H9 (cell line): ENCODE measurements around the gene MIS12. TPM values are rescaled to one million over a fixed set of nuclear protein-coding genes. Genes with fewer than 3 reads are reported as not detected.

ENCODE experiments used
- DNase-seq: peaks from one replicate; pipeline ENCODE4 v3.0.0-alpha.2; 2017
- H2AFZ ChIP-seq: one replicate; pipeline ENCODE4 v1.6.1; 2013; ENCODE audit warnings: mild to moderate bottlenecking, low read length, control low read depth, moderate library complexity
- H2AK5ac ChIP-seq: 2 replicates; pipeline ENCODE4 v1.6.1; 2013; ENCODE audit warnings: low read length, control low read depth, mixed read lengths; ENCODE audit not compliant: insufficient read length
- H2BK120ac ChIP-seq: one replicate; pipeline ENCODE4 v1.6.1; 2013; ENCODE audit warnings: low read depth, mild to moderate bottlenecking, low read length, control low read depth, inconsistent platforms; ENCODE audit not compliant: poor library complexity, severe bottlenecking
- H2BK12ac ChIP-seq: 2 replicates; pipeline ENCODE4 v1.6.1; 2013; ENCODE audit warnings: low read length, control low read depth, mixed read lengths, low read depth; ENCODE audit not compliant: insufficient read length
- H2BK15ac ChIP-seq: 2 replicates; pipeline ENCODE4 v1.6.1; 2013; ENCODE audit warnings: low read depth, low read length, control low read depth
- H2BK20ac ChIP-seq: one replicate; pipeline ENCODE4 v1.6.1; 2013; ENCODE audit warnings: low read depth, mild to moderate bottlenecking, low read length, control low read depth, inconsistent platforms; ENCODE audit not compliant: poor library complexity, severe bottlenecking
- H2BK5ac ChIP-seq: 2 replicates; pipeline ENCODE4 v1.6.1; 2013; ENCODE audit warnings: low read length, control low read depth, mixed read lengths; ENCODE audit not compliant: insufficient read length
- H3K14ac ChIP-seq: 2 replicates; pipeline ENCODE4 v1.6.1; 2013; ENCODE audit warnings: low read length, control low read depth; ENCODE audit not compliant: insufficient read depth
- H3K18ac ChIP-seq: 2 replicates; pipeline ENCODE4 v1.6.1; 2013; ENCODE audit warnings: low read depth, mild to moderate bottlenecking, mixed read lengths, low read length, control low read depth; ENCODE audit not compliant: insufficient read length
- H3K23ac ChIP-seq: 2 replicates; pipeline ENCODE4 v1.6.1; 2013; ENCODE audit warnings: low read length, control low read depth, mixed read lengths, low read depth; ENCODE audit not compliant: insufficient read length
- H3K23me2 ChIP-seq: 2 replicates; pipeline ENCODE4 v1.6.1; 2013; ENCODE audit warnings: low read depth, mild to moderate bottlenecking, mixed read lengths, low read length, control low read depth; ENCODE audit not compliant: insufficient read length, poor library complexity, severe bottlenecking
- H3K27ac ChIP-seq: 2 replicates; pipeline ENCODE4 v1.5.1; 2013; ENCODE audit warnings: low read length, control low read depth, mixed read lengths, low read depth; ENCODE audit not compliant: insufficient read length
- H3K27me3 ChIP-seq: 2 replicates; pipeline ENCODE4 v1.6.1; 2013; ENCODE audit warnings: low read length, control low read depth, inconsistent platforms; ENCODE audit not compliant: insufficient read depth
- H3K4ac ChIP-seq: 2 replicates; pipeline ENCODE4 v1.6.1; 2013; ENCODE audit warnings: low read depth, mild to moderate bottlenecking, control low read depth, inconsistent platforms, low read length, moderate library complexity
- H3K4me1 ChIP-seq: 2 replicates; pipeline ENCODE4 v1.6.1; 2013; ENCODE audit warnings: low read length, control low read depth, inconsistent platforms; ENCODE audit not compliant: insufficient read depth
- H3K4me2 ChIP-seq: 2 replicates; pipeline ENCODE4 v1.6.1; 2013; ENCODE audit warnings: low read length, control low read depth, mixed read lengths; ENCODE audit not compliant: insufficient read length, insufficient read depth
- H3K56ac ChIP-seq: 2 replicates; pipeline ENCODE4 v1.6.1; 2013; ENCODE audit warnings: low read depth, mild to moderate bottlenecking, mixed read lengths, low read length, control low read depth; ENCODE audit not compliant: insufficient read length
- H3K79me1 ChIP-seq: 2 replicates; pipeline ENCODE4 v1.6.1; 2013; ENCODE audit warnings: low read depth, mild to moderate bottlenecking, moderate library complexity, low read length, control low read depth, inconsistent platforms; ENCODE audit not compliant: insufficient read depth, poor library complexity, severe bottlenecking
- H3K79me2 ChIP-seq: 2 replicates; pipeline ENCODE4 v1.6.1; 2013; ENCODE audit warnings: low read length, control low read depth, inconsistent platforms; ENCODE audit not compliant: insufficient read depth
- H3K9ac ChIP-seq: 2 replicates; pipeline ENCODE4 v1.6.1; 2013; ENCODE audit warnings: low read length, control low read depth, mixed read lengths; ENCODE audit not compliant: insufficient read length; ENCODE audit errors: extremely low read depth
- H3K9me3 ChIP-seq: one replicate; pipeline ENCODE4 v1.6.1; 2013; ENCODE audit warnings: low read depth, low read length, inconsistent platforms; ENCODE audit not compliant: control insufficient read depth
- H3T11ph ChIP-seq: one replicate; pipeline ENCODE4 v1.6.1; 2013; ENCODE audit warnings: mild to moderate bottlenecking, low read length, control low read depth, inconsistent platforms
- H4K20me1 ChIP-seq: one replicate; pipeline ENCODE4 v1.6.1; 2013; ENCODE audit not compliant: control insufficient read depth, insufficient read length, insufficient read depth
- H4K5ac ChIP-seq: 2 replicates; pipeline ENCODE4 v1.6.1; 2013; ENCODE audit warnings: low read depth, mild to moderate bottlenecking, mixed read lengths, low read length, control low read depth; ENCODE audit not compliant: insufficient read length
- H4K8ac ChIP-seq: replicated peaks from 2 replicates; pipeline ENCODE4 v1.6.1; 2013; ENCODE audit warnings: low read length, control low read depth, mixed read lengths, low read depth; ENCODE audit not compliant: insufficient read length
- H4K91ac ChIP-seq: 2 replicates; pipeline ENCODE4 v1.6.1; 2013; ENCODE audit warnings: low read depth, mild to moderate bottlenecking, moderate library complexity, mixed read lengths, low read length, control low read depth; ENCODE audit not compliant: insufficient read length
- H3K27ac Mint-ChIP-seq, 3 experiments: 2 replicates in 2 of 3; 3 replicates in 1 of 3; pipeline ENCODE4 v1.8.0; 2020 to 2021; ENCODE audit warnings: mixed read lengths in 3 of 3, mild to moderate bottlenecking in 1 of 3, moderate library complexity in 1 of 3
- H3K27me3 Mint-ChIP-seq: 2 replicates; pipeline ENCODE4 v1.8.0; 2021; ENCODE audit warnings: low read depth, mild to moderate bottlenecking, moderate library complexity, mixed read lengths
- H3K36me3 Mint-ChIP-seq, 3 experiments: 2 replicates in 2 of 3; 3 replicates in 1 of 3; pipeline ENCODE4 v1.8.0; 2020 to 2021; ENCODE audit warnings: low read depth in 3 of 3, mixed read lengths in 3 of 3; ENCODE audit not compliant: insufficient read depth in 1 of 3
- H3K4me1 Mint-ChIP-seq, 2 experiments: 2 replicates each; pipeline ENCODE4 v1.8.0; 2020; ENCODE audit warnings: mixed read lengths in 2 of 2
- H3K4me3 Mint-ChIP-seq, 2 experiments: 2 replicates in 1 of 2; 3 replicates in 1 of 2; pipeline ENCODE4 v1.8.0; 2020 to 2021; ENCODE audit warnings: mild to moderate bottlenecking in 2 of 2, mixed read lengths in 2 of 2, moderate library complexity in 1 of 2
- H3K9me3 Mint-ChIP-seq, 2 experiments: 2 replicates in 1 of 2; 3 replicates in 1 of 2; pipeline ENCODE4 v1.8.0; 2020; ENCODE audit warnings: mild to moderate bottlenecking in 2 of 2, mixed read lengths in 2 of 2, moderate library complexity in 1 of 2
- WGBS: extraction: QIAGEN DNeasy Blood & Tissue Kit; methylation state at CpG from one replicate; pipeline ENCODE4 v1.1.7; 2013; ENCODE audit warnings: missing lambda C conversion rate, low lambda C conversion rate, mixed read lengths; ENCODE audit not compliant: insufficient read length; ENCODE audit errors: extremely low coverage; 5-methylcytosine and 5-hydroxymethylcytosine counted together
- total RNA-seq: library from RNA; stranded (reverse); gene quantifications from 2 replicates; pipeline ENCODE4 v1.2.1, GENCODE V29; 2021
- TF ChIP-seq, protein P1 (sequence below): fragments of 200-600 bp; sonication (generic); conservative IDR thresholded peaks from 3 replicates; pipeline ENCODE4 v1.8.0; 2021; ENCODE audit warnings: antibody characterized with exemption, mild to moderate bottlenecking

The MIS12 gene
- total RNA-seq, 1 experiment from 2014 or later = 30.7 TPM

DNA sequence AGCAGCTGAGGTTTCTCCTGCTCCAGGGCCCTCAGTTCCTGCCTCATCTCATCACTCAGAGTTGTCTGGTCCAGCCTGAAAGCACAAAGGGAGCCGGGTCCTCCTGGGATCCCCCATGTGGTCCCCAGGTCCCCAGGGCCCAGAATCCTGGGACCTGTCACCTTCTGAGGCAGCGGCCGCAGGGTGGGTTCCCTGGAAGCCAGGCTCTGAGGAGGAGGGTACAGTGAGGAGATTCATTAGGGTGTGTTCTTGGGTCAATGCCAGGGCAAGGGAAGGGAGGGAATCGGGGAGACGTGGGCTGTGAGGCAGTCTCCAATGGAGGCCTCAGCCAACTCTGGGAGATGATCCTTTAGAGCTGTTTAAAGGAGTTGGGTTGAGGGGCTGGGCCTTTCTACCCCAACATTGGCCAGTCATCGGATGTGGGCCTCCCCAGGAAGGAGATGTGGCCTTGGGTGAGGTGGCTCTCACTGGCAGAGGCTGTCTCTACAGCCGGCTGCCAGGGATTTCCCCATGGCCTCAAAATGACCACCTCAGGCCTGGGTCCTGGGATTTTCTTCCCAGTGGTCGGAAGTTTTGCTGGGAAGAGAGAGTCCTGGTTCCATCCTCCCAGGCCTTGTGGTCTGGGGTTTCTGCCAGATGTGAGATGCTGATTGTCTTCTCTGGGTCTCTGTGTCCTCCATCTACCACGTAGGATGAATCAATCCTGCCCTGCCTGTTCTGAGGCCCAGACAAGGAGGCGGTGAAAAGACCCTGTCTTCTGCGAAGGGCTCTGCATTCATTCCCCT lies 50.7 kb downstream of the MIS12 start:
- no CpG with 5 or more reads among the region's 11 CpGs for WGBS
- Histone ChIP-seq H3K4me2 (no peak overlapping the region), H3K23me2 (no peaks in the 10 kb centered on the region), H3K9me3 (no peaks in the 10 kb centered on the region), H3T11ph (no peak overlapping the region), H2AFZ (no peak overlapping the region), H2BK20ac (no peak overlapping the region), H2BK12ac (no peak overlapping the region), H3K9ac (no peak overlapping the region), H4K8ac (no peak overlapping the region), H3K79me2 (no peaks in the 10 kb centered on the region), H3K79me1 (no peaks in the 10 kb centered on the region), H3K56ac (no peak overlapping the region), H3K4me1 (no peaks in the 10 kb centered on the region; the same call in 1 of the 2 replicates), H3K27me3 (no peaks in the 10 kb centered on the region), H3K23ac (no peak overlapping the region), H2AK5ac (no peak overlapping the region), H4K20me1 (no peaks in the 10 kb centered on the region), H2BK120ac (no peak overlapping the region), H4K5ac (no peak overlapping the region), H4K91ac (no peak overlapping the region), H2BK5ac (no peak overlapping the region), H3K4ac (no peak overlapping the region), H2BK15ac (no peak overlapping the region), H3K14ac (no peak overlapping the region), H3K27ac (no peak overlapping the region), H3K18ac (no peak overlapping the region)
- peaks cover 8% of the 10 kb centered on the region for H3K27me3 Mint-ChIP-seq
- no peaks in the 10 kb centered on the region; a peak in 1 of 5 replicates for H3K9me3 Mint-ChIP-seq
- H3K36me3 Mint-ChIP-seq = no peaks in the 10 kb centered on the region
- peaks cover 6 to 9% of the 10 kb centered on the region in 2 experiments for H3K4me1 Mint-ChIP-seq
- no peak overlapping the region for H3K4me3 Mint-ChIP-seq
- TF ChIP-seq, protein P1, sequence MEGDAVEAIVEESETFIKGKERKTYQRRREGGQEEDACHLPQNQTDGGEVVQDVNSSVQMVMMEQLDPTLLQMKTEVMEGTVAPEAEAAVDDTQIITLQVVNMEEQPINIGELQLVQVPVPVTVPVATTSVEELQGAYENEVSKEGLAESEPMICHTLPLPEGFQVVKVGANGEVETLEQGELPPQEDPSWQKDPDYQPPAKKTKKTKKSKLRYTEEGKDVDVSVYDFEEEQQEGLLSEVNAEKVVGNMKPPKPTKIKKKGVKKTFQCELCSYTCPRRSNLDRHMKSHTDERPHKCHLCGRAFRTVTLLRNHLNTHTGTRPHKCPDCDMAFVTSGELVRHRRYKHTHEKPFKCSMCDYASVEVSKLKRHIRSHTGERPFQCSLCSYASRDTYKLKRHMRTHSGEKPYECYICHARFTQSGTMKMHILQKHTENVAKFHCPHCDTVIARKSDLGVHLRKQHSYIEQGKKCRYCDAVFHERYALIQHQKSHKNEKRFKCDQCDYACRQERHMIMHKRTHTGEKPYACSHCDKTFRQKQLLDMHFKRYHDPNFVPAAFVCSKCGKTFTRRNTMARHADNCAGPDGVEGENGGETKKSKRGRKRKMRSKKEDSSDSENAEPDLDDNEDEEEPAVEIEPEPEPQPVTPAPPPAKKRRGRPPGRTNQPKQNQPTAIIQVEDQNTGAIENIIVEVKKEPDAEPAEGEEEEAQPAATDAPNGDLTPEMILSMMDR = no peak
- no peak overlapping the region for H3K27ac Mint-ChIP-seq
- no peak for DNase-seq
